DND-41 (cell line): ENCODE measurements around the gene TRIM13.
"Not testable (repeated sequence)": the region's sequence is repeated elsewhere in the genome, so short reads cannot be mapped to it uniquely, and the experiment has no call there.

Experiments used
- EZH2 ChIP-seq: IDR thresholded peaks from 3 replicates; pipeline ENCODE4 v1.6.1; 2012; ENCODE audit warnings: borderline replicate concordance, low read depth, mild to moderate bottlenecking, moderate library complexity, low read length, inconsistent platforms; ENCODE audit not compliant: severe bottlenecking
- TF ChIP-seq, protein P1 (sequence below): IDR thresholded peaks from 2 replicates; pipeline ENCODE4 v1.5.1; 2012; ENCODE audit warnings: borderline replicate concordance, low read length, moderate library complexity, mild to moderate bottlenecking; ENCODE audit not compliant: poor library complexity, severe bottlenecking; ENCODE audit errors: extremely low read depth

DNA sequence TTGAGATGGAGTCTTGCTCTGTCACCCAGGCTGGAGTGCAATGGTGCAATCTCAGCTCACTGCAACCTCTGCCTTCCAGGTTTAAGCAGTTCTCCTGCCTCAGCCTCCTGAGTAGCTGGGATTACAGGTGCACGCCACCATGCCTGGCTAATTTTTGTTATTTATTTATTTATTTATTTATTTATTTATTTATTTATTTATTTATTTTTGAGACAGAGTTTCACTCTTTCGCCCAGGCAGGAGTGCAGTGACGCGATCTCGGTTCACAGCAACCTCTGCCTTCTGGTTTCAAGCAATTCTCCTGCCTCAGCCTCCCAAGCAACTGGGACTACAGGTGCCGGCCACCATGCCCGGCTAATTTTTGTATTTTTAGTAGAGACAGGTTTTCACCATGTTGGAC lies 65.5 kb downstream of the TRIM13 start:
- TF ChIP-seq, protein P1, sequence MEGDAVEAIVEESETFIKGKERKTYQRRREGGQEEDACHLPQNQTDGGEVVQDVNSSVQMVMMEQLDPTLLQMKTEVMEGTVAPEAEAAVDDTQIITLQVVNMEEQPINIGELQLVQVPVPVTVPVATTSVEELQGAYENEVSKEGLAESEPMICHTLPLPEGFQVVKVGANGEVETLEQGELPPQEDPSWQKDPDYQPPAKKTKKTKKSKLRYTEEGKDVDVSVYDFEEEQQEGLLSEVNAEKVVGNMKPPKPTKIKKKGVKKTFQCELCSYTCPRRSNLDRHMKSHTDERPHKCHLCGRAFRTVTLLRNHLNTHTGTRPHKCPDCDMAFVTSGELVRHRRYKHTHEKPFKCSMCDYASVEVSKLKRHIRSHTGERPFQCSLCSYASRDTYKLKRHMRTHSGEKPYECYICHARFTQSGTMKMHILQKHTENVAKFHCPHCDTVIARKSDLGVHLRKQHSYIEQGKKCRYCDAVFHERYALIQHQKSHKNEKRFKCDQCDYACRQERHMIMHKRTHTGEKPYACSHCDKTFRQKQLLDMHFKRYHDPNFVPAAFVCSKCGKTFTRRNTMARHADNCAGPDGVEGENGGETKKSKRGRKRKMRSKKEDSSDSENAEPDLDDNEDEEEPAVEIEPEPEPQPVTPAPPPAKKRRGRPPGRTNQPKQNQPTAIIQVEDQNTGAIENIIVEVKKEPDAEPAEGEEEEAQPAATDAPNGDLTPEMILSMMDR, result not testable (repeated sequence)
- not testable (repeated sequence) for TF ChIP-seq EZH2
